HCT116 (cell line): Measurements from ENCODE around the gene PRDM12.

Experiments
- CEBPB ChIP-seq: IDR thresholded peaks from 2 replicates; pipeline ENCODE4 v1.6.1; 2012; ENCODE audit warnings: low read depth
- EZH2 ChIP-seq: fragments of 200-600 bp; sonication (generic); IDR thresholded peaks from 2 replicates; pipeline ENCODE4 v1.6.1; 2017; ENCODE audit warnings: antibody characterized with exemption, mixed run types
- EZH2phosphoT487 ChIP-seq: fragments of 200-600 bp; IDR thresholded peaks from 2 replicates; pipeline ENCODE4 v1.6.1; 2018; ENCODE audit warnings: antibody characterized with exemption, borderline replicate concordance
- FOSL1 ChIP-seq: IDR thresholded peaks from 2 replicates; pipeline ENCODE4 v1.6.1; 2012; ENCODE audit warnings: low read depth
- JUND ChIP-seq: IDR thresholded peaks from 2 replicates; pipeline ENCODE4 v1.6.1; 2012
- POLR2A ChIP-seq: IDR thresholded peaks from 2 replicates; pipeline ENCODE4 v1.7.0; 2011; ENCODE audit warnings: borderline replicate concordance; ENCODE audit not compliant: insufficient read depth, insufficient read length; ENCODE audit errors: extremely low read depth
- POLR2AphosphoS5 ChIP-seq: IDR thresholded peaks from 2 replicates; pipeline ENCODE4 v1.6.1; 2011; ENCODE audit warnings: mild to moderate bottlenecking, low read depth, low read length, moderate library complexity
- YY1 ChIP-seq: IDR thresholded peaks from 2 replicates; pipeline ENCODE4 v1.6.1; 2011; ENCODE audit warnings: low read length, low read depth, moderate library complexity, mild to moderate bottlenecking; ENCODE audit not compliant: insufficient replicate concordance; ENCODE audit errors: extremely low read depth
- ZNF274 ChIP-seq: fragments of 200-500 bp; sonication (Bioruptor generic); IDR thresholded peaks from 2 replicates; pipeline ENCODE4 v1.6.1; 2014; ENCODE audit warnings: mild to moderate bottlenecking, low read depth, low read length, inconsistent platforms
- TF ChIP-seq, protein P1 (sequence below), 3 experiments: fragments of 200-600 bp in 1 of 3; sonication (generic) in 1 of 3; IDR thresholded peaks in 2 of 3; conservative IDR thresholded peaks in 1 of 3; 2 replicates each; pipeline ENCODE4 v1.5.1; 2012 to 2017; ENCODE audit warnings: low read depth in 2 of 3, low read length in 2 of 3, antibody characterized with exemption in 1 of 3, borderline replicate concordance in 1 of 3, control low read depth in 1 of 3, mild to moderate bottlenecking in 1 of 3, mixed read lengths in 1 of 3, mixed run types in 1 of 3, moderate library complexity in 1 of 3; ENCODE audit not compliant: insufficient read depth in 1 of 3
- TF ChIP-seq, protein P2 (sequence below): IDR thresholded peaks from 2 replicates; pipeline ENCODE4 v1.6.1; 2012
- TF ChIP-seq, protein P3 (sequence below): IDR thresholded peaks from 2 replicates; pipeline ENCODE4 v1.6.1; 2012; ENCODE audit warnings: low read depth

DNA sequence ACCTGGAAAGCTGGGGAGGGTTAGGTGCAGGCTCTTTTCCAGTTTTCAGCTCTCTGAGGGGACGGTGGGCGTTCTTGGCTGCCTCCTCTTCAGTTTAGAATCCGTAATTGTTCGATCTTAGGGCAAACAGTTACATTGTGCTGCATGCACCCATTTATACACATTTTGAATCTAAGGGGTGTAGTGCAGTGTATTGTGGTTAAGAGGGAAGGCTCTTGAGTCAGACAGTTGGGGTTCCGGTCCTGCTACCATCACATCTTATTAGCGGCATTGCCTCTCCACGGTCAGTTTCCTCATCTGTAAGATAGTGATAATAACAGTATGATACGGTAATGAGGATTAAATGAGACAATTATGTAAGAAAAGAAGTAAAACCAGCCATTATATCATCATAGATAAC, 29.8 kb downstream of the PRDM12 start:
- TF ChIP-seq YY1 (no peak), FOSL1 (no peak), POLR2AphosphoS5 (no peak), POLR2A (no peak), CEBPB (no peak), ZNF274 (no peak), EZH2phosphoT487 (no peak), EZH2 (no peak), JUND (no peak)
- TF ChIP-seq, protein P1, sequence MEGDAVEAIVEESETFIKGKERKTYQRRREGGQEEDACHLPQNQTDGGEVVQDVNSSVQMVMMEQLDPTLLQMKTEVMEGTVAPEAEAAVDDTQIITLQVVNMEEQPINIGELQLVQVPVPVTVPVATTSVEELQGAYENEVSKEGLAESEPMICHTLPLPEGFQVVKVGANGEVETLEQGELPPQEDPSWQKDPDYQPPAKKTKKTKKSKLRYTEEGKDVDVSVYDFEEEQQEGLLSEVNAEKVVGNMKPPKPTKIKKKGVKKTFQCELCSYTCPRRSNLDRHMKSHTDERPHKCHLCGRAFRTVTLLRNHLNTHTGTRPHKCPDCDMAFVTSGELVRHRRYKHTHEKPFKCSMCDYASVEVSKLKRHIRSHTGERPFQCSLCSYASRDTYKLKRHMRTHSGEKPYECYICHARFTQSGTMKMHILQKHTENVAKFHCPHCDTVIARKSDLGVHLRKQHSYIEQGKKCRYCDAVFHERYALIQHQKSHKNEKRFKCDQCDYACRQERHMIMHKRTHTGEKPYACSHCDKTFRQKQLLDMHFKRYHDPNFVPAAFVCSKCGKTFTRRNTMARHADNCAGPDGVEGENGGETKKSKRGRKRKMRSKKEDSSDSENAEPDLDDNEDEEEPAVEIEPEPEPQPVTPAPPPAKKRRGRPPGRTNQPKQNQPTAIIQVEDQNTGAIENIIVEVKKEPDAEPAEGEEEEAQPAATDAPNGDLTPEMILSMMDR (IDR thresholded peaks at IDR 0.05 in 2 of 3, conservative IDR thresholded peaks at IDR 0.05 in 1 of 3; ENCODE audit: borderline replicate concordance in 1 of 3, insufficient read depth in 1 of 3, low read depth in 2 of 3, low read length in 2 of 3): no peak
- TF ChIP-seq, protein P2, sequence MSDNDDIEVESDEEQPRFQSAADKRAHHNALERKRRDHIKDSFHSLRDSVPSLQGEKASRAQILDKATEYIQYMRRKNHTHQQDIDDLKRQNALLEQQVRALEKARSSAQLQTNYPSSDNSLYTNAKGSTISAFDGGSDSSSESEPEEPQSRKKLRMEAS: no peak
- TF ChIP-seq, protein P3, sequence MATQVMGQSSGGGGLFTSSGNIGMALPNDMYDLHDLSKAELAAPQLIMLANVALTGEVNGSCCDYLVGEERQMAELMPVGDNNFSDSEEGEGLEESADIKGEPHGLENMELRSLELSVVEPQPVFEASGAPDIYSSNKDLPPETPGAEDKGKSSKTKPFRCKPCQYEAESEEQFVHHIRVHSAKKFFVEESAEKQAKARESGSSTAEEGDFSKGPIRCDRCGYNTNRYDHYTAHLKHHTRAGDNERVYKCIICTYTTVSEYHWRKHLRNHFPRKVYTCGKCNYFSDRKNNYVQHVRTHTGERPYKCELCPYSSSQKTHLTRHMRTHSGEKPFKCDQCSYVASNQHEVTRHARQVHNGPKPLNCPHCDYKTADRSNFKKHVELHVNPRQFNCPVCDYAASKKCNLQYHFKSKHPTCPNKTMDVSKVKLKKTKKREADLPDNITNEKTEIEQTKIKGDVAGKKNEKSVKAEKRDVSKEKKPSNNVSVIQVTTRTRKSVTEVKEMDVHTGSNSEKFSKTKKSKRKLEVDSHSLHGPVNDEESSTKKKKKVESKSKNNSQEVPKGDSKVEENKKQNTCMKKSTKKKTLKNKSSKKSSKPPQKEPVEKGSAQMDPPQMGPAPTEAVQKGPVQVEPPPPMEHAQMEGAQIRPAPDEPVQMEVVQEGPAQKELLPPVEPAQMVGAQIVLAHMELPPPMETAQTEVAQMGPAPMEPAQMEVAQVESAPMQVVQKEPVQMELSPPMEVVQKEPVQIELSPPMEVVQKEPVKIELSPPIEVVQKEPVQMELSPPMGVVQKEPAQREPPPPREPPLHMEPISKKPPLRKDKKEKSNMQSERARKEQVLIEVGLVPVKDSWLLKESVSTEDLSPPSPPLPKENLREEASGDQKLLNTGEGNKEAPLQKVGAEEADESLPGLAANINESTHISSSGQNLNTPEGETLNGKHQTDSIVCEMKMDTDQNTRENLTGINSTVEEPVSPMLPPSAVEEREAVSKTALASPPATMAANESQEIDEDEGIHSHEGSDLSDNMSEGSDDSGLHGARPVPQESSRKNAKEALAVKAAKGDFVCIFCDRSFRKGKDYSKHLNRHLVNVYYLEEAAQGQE: no peak
